Cardiac muscle cell (in vitro differentiated cells and primary cell): ENCODE results near the gene SYNE2. TPM values are rescaled to one million over a fixed set of nuclear protein-coding genes. Genes with fewer than 3 reads are reported as not detected.

ENCODE experiments used
- DNase-seq, 2 donors: peaks; one replicate each; pipeline versions ENCODE4 v3.0.0 to v3.0.0-alpha.2; 2010 to 2017; ENCODE audit warnings: low read depth in 1 of 2, low spot score in 1 of 2
- H3K27ac ChIP-seq: fragments of 200-600 bp; sonication (generic); 2 replicates; pipeline ENCODE4 v1.5.1; 2016
- H3K27me3 ChIP-seq: fragments of 200-600 bp; sonication (generic); 2 replicates; pipeline ENCODE4 v1.6.0; 2016; ENCODE audit warnings: control low read depth
- H3K36me3 ChIP-seq: fragments of 200-600 bp; sonication (generic); 2 replicates; pipeline ENCODE4 v1.5.1; 2016; ENCODE audit warnings: control low read depth
- H3K4me1 ChIP-seq: fragments of 200-600 bp; sonication (generic); 2 replicates; pipeline ENCODE4 v1.8.1; 2017; ENCODE audit warnings: low read depth, mild to moderate bottlenecking, mixed run types
- H3K4me3 ChIP-seq: fragments of 200-600 bp; sonication (generic); 2 replicates; pipeline ENCODE4 v1.5.1; 2016; ENCODE audit warnings: mild to moderate bottlenecking
- H3K9me3 ChIP-seq: fragments of 200-600 bp; sonication (generic); 2 replicates; pipeline ENCODE4 v1.5.1; 2017; ENCODE audit warnings: low read depth, mild to moderate bottlenecking, control low read depth
- polyA plus RNA-seq: library from polyadenylated mRNA; unstranded; fragments of >200 nt; fragmentation: Nextera tagmentation; extraction: Ambion mirVana; gene quantifications from 2 replicates; pipeline ENCODE4 v1.2.1, GENCODE V29; 2016
- total RNA-seq: library from RNA; depleted of rRNA; stranded (reverse); fragments of >200 nt; gene quantifications from 2 replicates; pipeline ENCODE4 v1.2.3, GENCODE V29; 2016
- TF ChIP-seq, protein P1 (sequence below): IDR thresholded peaks from 2 replicates; pipeline ENCODE4 v1.5.1; 2012; ENCODE audit warnings: low read depth, mild to moderate bottlenecking, low read length

Gene SYNE2
- total and polyA plus RNA-seq, 2 experiments from 2014 or later, result 36.0 to 95.2 TPM

DNA sequence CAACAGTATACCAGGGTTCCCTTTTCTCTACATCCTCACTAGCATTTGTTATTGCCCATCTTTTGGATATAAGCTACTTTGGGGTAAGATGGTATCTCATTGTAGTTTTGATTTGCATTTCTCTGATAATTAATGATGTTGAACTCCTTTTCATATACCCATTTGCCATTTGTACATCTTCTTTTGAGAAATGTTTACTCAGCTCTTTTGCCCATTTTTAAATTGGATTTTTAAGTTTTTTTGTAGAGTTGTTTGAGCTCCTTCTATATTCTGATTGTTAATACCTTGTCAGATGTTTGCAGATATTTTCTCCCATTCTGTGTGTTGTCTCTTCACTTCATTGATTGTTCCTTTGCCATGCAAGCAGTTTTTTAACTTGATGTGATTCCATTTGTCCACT is 419.2 kb downstream of the SYNE2 start:
- Histone ChIP-seq H3K36me3 (no peaks in the 10 kb centered on the region), H3K4me3 (no peak overlapping the region), H3K9me3 (no peaks in the 10 kb centered on the region), H3K27me3 (no peaks in the 10 kb centered on the region), H3K4me1 (no peaks in the 10 kb centered on the region), H3K27ac (no peak overlapping the region)
- TF ChIP-seq, protein P1, sequence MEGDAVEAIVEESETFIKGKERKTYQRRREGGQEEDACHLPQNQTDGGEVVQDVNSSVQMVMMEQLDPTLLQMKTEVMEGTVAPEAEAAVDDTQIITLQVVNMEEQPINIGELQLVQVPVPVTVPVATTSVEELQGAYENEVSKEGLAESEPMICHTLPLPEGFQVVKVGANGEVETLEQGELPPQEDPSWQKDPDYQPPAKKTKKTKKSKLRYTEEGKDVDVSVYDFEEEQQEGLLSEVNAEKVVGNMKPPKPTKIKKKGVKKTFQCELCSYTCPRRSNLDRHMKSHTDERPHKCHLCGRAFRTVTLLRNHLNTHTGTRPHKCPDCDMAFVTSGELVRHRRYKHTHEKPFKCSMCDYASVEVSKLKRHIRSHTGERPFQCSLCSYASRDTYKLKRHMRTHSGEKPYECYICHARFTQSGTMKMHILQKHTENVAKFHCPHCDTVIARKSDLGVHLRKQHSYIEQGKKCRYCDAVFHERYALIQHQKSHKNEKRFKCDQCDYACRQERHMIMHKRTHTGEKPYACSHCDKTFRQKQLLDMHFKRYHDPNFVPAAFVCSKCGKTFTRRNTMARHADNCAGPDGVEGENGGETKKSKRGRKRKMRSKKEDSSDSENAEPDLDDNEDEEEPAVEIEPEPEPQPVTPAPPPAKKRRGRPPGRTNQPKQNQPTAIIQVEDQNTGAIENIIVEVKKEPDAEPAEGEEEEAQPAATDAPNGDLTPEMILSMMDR, result no peak
- DNase-seq, result no peak

Other genes with a start within 250 kb of the SYNE2 start
- gene WDR89, start 211.1 kb upstream of the SYNE2 start, total RNA-seq, result 9.0 and 10.4 TPM in 2 replicates
- 11.7 and 14.0 TPM in 2 replicates for gene WDR89, start 211.1 kb upstream of the SYNE2 start, polyA plus RNA-seq
- 10.6 and 11.0 TPM in 2 replicates for gene SGPP1, start 124.9 kb upstream of the SYNE2 start, total RNA-seq
- 12.2 and 17.5 TPM in 2 replicates for gene SGPP1, start 124.9 kb upstream of the SYNE2 start, polyA plus RNA-seq